Keratinocyte (primary cell): ENCODE results near the gene FBXO42. TPM values are rescaled to one million over a fixed set of nuclear protein-coding genes. Genes with fewer than 3 reads are reported as not detected.
A peak's percentile ranks its signal among the peaks of the same experiment; 100 is the strongest.

Experiments
- DNase-seq: peaks from one replicate; pipeline ENCODE4 v3.0.0-alpha.2; 2011; ENCODE audit warnings: low read depth, missing footprints, low spot score
- FAIRE-seq: peaks from 2 replicates; lab custom pipeline; 2011; peaks lifted over from hg19 to GRCh38; lab: Jason Lieb, UNC
- H2AFZ ChIP-seq: 2 replicates; pipeline ENCODE4 v1.6.0; 2012; ENCODE audit warnings: low read length, control low read depth, inconsistent platforms; ENCODE audit not compliant: control insufficient read depth
- H3K27ac ChIP-seq: 2 replicates; pipeline ENCODE4 v1.5.1; 2011; ENCODE audit warnings: low read length; ENCODE audit not compliant: control insufficient read depth, insufficient read depth
- H3K27me3 ChIP-seq: 3 replicates; pipeline ENCODE4 v1.6.0; 2011; ENCODE audit warnings: low read length; ENCODE audit not compliant: control insufficient read depth, insufficient read depth; ENCODE audit errors: extremely low read depth
- H3K36me3 ChIP-seq, 2 experiments: 2 replicates in 1 of 2; 3 replicates in 1 of 2; pipeline ENCODE4 v1.5.1; 2011; ENCODE audit warnings: low read length in 2 of 2, mild to moderate bottlenecking in 1 of 2; ENCODE audit not compliant: control insufficient read depth in 2 of 2, insufficient read depth in 2 of 2; ENCODE audit errors: extremely low read depth in 1 of 2
- H3K4me1 ChIP-seq: 3 replicates; pipeline ENCODE4 v1.5.1; 2011; ENCODE audit warnings: low read length; ENCODE audit not compliant: control insufficient read depth, insufficient read depth; ENCODE audit errors: extremely low read depth
- H3K4me2 ChIP-seq: 3 replicates; pipeline ENCODE4 v1.6.0; 2011; ENCODE audit warnings: low read depth, low read length; ENCODE audit not compliant: control insufficient read depth, insufficient read depth; ENCODE audit errors: extremely low read depth
- H3K4me3 ChIP-seq, 3 experiments: fragments of 200-600 bp in 1 of 3; sonication (generic) in 1 of 3; 2 replicates in 2 of 3; 3 replicates in 1 of 3; pipeline ENCODE4 v1.5.1; 2011 to 2016; ENCODE audit warnings: low read length in 3 of 3, mild to moderate bottlenecking in 3 of 3, control low read depth in 2 of 3, inconsistent platforms in 1 of 3, low read depth in 1 of 3, mixed read lengths in 1 of 3, mixed run types in 1 of 3, moderate library complexity in 1 of 3; ENCODE audit not compliant: control insufficient read depth in 2 of 3, insufficient read depth in 2 of 3; ENCODE audit errors: extremely low read depth in 1 of 3
- H3K79me2 ChIP-seq: 2 replicates; pipeline ENCODE4 v1.6.0; 2012; ENCODE audit warnings: low read length; ENCODE audit not compliant: control insufficient read depth, insufficient read depth
- H3K9ac ChIP-seq: 3 replicates; pipeline ENCODE4 v1.6.0; 2011; ENCODE audit warnings: low read length; ENCODE audit not compliant: control insufficient read depth, insufficient read depth; ENCODE audit errors: extremely low read depth
- H3K9me1 ChIP-seq: 3 replicates; pipeline ENCODE4 v1.6.0; 2011; ENCODE audit warnings: low read length; ENCODE audit not compliant: control insufficient read depth, insufficient read depth; ENCODE audit errors: extremely low read depth
- H3K9me3 ChIP-seq: 2 replicates; pipeline ENCODE4 v1.5.1; 2012; ENCODE audit warnings: low read depth, low read length; ENCODE audit not compliant: control insufficient read depth
- H4K20me1 ChIP-seq: 3 replicates; pipeline ENCODE4 v1.6.0; 2011; ENCODE audit warnings: low read length; ENCODE audit not compliant: control insufficient read depth, insufficient read depth; ENCODE audit errors: extremely low read depth
- EZH2 ChIP-seq: IDR thresholded peaks from one replicate; pipeline ENCODE4 v1.6.1; 2012; ENCODE audit warnings: inconsistent platforms, mild to moderate bottlenecking, low read length, moderate library complexity
- dilution Hi-C: fragments of 300-500 bp; cut with MboI; formaldehyde crosslinking; loops from one replicate; pipeline ENCODE4 v1.7.0; 2020; ENCODE audit warnings: low sequenced_read_pairs; ENCODE audit not compliant: extremely low pct_ligation_motif_present
- polyA plus RNA-seq, 5 experiments: library from polyadenylated mRNA; depleted of rRNA in 3 of 5; stranded (reverse) in 3 of 5; stranded (forward) in 1 of 5; unstranded in 1 of 5; fragments of >200 nt; gene quantifications; 1 replicate in 1 of 5; 2 replicates in 3 of 5; 3 replicates in 1 of 5; pipeline versions ENCODE4 v1.2.1 to v1.2.3, GENCODE V29; 2011 to 2012; ENCODE audit warnings: missing spikeins in 2 of 5, low read depth in 1 of 5, low replicate concordance in 1 of 5
- TF ChIP-seq, protein P1 (sequence below), 3 experiments: IDR thresholded peaks in 1 of 3; conservative IDR thresholded peaks in 1 of 3; optimal IDR thresholded peaks in 1 of 3; 2 replicates in 2 of 3; 3 replicates in 1 of 3; pipeline versions ENCODE3 to v1.5.1; 2011; ENCODE audit warnings: low read length in 3 of 3, mild to moderate bottlenecking in 3 of 3, moderate library complexity in 2 of 3, control low read depth in 1 of 3, inconsistent platforms in 1 of 3; ENCODE audit not compliant: insufficient read depth in 2 of 3; ENCODE audit errors: extremely low read depth in 1 of 3

The FBXO42 gene
- polyA plus RNA-seq, 1 donor (not counting 4 experiments of a cell fraction or from before 2014, with no cell fraction given), result 14.1 TPM

GRCh38 chr1:16292739-16293138 lies 59.5 kb downstream of the FBXO42 start:
- Histone ChIP-seq H3K4me2 (no peak overlapping the region), H2AFZ (no peak overlapping the region), H3K36me3 (peaks cover 3 to 5% of the 10 kb centered on the region in 2 experiments), H3K4me1 (peaks cover 14% of the 10 kb centered on the region), H4K20me1 (no peaks in the 10 kb centered on the region), H3K9ac (no peak overlapping the region), H3K9me1 (no peaks in the 10 kb centered on the region), H3K9me3 (no peaks in the 10 kb centered on the region), H3K27me3 (no peaks in the 10 kb centered on the region), H3K79me2 (no peaks in the 10 kb centered on the region), H3K27ac (no peak overlapping the region), H3K4me3 (no peak overlapping the region)
- FAIRE-seq (no peak), DNase-seq (no peak)
- TF ChIP-seq, protein P1, sequence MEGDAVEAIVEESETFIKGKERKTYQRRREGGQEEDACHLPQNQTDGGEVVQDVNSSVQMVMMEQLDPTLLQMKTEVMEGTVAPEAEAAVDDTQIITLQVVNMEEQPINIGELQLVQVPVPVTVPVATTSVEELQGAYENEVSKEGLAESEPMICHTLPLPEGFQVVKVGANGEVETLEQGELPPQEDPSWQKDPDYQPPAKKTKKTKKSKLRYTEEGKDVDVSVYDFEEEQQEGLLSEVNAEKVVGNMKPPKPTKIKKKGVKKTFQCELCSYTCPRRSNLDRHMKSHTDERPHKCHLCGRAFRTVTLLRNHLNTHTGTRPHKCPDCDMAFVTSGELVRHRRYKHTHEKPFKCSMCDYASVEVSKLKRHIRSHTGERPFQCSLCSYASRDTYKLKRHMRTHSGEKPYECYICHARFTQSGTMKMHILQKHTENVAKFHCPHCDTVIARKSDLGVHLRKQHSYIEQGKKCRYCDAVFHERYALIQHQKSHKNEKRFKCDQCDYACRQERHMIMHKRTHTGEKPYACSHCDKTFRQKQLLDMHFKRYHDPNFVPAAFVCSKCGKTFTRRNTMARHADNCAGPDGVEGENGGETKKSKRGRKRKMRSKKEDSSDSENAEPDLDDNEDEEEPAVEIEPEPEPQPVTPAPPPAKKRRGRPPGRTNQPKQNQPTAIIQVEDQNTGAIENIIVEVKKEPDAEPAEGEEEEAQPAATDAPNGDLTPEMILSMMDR (optimal IDR thresholded peaks at IDR 0.05 in 1 of 3, IDR thresholded peaks at IDR 0.05 in 1 of 3, conservative IDR thresholded peaks at IDR 0.05 in 1 of 3; ENCODE audit: extremely low read depth in 1 of 3, insufficient read depth in 2 of 3, low read length in 3 of 3), result no peak
- no peak for TF ChIP-seq EZH2
- dilution Hi-C loops, result no loop called here

DNA sequence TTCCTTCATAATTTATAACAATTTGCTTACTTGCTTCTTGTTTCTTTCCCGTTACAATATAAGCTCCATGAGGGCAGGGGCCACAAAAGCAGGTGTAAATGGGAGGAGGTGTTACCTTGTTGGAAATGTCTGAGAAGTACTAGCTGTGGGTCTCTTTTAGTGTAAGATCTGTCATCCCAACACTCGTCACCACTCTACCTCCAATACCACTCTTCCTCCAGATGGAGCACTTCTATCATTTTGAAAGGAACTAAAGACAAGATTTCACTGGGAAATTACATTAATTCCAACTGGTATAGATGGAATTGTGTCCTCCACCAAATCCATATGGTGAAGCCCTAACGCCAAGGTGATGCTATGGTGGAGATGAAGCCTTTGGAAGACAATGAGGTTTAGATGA lies 62.3 kb downstream of the FBXO42 start:
- no peaks in the 10 kb centered on the region for H3K79me2 ChIP-seq
- DNase-seq (no peak), FAIRE-seq (no peak)
- H3K9ac ChIP-seq, result no peak overlapping the region
- TF ChIP-seq EZH2, result no peak
- TF ChIP-seq, protein P1 (optimal IDR thresholded peaks at IDR 0.05 in 1 of 3, IDR thresholded peaks at IDR 0.05 in 1 of 3, conservative IDR thresholded peaks at IDR 0.05 in 1 of 3; ENCODE audit: extremely low read depth in 1 of 3, insufficient read depth in 2 of 3, low read length in 3 of 3), result peak in 1 of 3 experiments; percentile 8
- dilution Hi-C loops, result no loop called here
- no peaks in the 10 kb centered on the region for H3K27me3 ChIP-seq
- H3K9me1 ChIP-seq, result no peaks in the 10 kb centered on the region
- no peak overlapping the region for H2AFZ ChIP-seq
- no peaks in the 10 kb centered on the region for H4K20me1 ChIP-seq
- no peak overlapping the region for H3K4me2 ChIP-seq
- H3K4me3 ChIP-seq, result no peak overlapping the region
- H3K36me3 ChIP-seq, result peaks cover 3 to 5% of the 10 kb centered on the region in 2 experiments
- no peak overlapping the region for H3K27ac ChIP-seq
- peaks cover 13% of the 10 kb centered on the region for H3K4me1 ChIP-seq
- no peaks in the 10 kb centered on the region for H3K9me3 ChIP-seq
